NCI-H2107 treated with DMSO at 0.1 percent for 48 hours (cell line): ENCODE measurements around the gene ELANE.

Source experiments
- DNase-seq: peaks from one replicate; lab custom pipeline; 2025; ENCODE audit not compliant: unreplicated experiment; lab: John Stamatoyannopoulos, UW

The ELANE gene

GRCh38 chr19:861141-861755 lies 9.1 kb downstream of the ELANE start:
- no peak for DNase-seq

GRCh38 chr19:861756-862580 lies 9.9 kb downstream of the ELANE start:
- DNase-seq = peak; percentile 33

DNA sequence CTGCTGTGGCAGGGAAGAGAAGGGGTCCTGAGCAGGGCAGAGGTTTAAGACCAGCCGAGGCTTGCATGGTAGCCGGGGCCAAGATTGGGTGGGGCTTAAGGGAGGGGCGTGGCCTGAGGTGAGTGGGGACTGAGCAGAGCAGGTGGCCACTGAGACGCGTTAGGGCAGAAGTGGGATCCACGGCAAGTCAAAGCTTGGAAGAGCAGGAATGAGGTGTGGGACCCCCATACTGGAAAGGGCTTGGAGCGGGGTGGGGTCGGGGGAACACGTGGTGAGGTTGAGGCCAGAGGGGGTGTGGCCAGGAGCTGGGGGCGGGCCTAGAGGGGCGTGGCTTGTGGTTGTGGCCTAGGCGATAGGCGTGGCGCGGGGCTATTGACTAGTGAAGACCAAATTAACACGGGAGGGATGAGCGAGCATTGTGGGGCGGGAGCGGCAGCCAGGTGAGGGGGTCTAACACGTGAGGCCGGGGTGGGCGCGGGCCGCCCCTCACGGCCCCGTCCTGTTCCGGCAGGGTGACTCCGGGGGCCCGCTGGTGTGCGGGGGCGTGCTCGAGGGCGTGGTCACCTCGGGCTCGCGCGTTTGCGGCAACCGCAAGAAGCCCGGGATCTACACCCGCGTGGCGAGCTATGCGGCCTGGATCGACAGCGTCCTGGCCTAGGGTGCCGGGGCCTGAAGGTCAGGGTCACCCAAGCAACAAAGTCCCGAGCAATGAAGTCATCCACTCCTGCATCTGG lies 10.6 kb downstream of the ELANE start:
- DNase-seq = no peak

GRCh38 chr19:863315-863620 lies 11.2 kb downstream of the ELANE start:
- no peak for DNase-seq

DNA sequence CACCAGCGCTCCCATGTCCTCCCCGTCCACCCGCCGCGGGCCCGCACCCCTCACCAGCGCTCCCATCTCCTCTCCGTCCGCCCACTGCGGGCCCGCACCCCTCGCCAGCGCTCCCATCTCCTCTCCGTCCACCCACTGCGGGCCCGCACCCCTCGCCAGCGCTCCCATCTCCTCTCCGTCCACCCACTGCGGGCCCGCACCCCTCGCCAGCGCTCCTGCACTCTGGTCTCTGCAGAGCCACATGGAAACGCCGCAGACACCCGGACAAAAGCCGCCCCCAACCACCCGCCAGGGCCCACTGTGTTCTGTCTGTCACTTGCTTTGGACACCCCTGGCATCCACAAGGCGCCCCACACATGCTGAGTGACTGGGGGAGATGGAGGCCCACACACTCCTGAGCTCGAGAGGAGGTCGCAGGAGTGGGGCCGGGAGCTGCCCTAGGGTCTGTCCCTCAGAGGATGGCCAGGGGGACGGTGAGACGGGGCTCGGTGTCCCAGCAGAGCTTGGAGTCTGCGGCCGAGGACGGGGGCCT lies 14.7 kb downstream of the ELANE start:
- DNase-seq = no peak

DNA sequence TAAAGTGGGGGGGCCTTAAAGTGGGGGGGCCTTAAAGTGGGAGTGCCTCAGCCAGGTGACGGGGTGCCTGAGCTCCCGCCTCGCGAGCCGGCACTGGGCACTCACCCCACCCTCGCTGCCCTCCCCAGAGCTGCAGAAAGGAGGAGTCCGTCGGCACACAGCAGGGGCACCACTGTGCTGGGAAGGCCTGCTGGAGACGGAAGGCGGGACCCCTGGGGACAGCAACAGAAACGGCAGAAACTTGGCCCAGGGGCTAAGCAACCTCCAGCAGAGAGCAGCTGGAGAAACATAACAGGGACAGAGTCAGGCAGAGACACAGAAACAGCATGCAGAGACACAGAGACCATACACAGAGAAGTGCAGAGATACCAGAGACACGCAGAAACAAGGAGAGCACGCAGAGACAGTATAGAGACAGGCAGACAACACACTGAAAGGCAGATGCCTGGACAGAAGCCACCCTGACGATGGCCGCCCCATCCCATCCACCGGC lies 15.2 kb downstream of the ELANE start:
- DNase-seq = no peak

GRCh38 chr19:867855-868457 lies 15.9 kb downstream of the ELANE start:
- no peak for DNase-seq

- DNase-seq = no peak
These were observed 16.5 kb downstream of the ELANE start for GRCh38 chr19:868458-869244.

GRCh38 chr19:869245-870177 lies 17.4 kb downstream of the ELANE start:
- DNase-seq = no peak

GRCh38 chr19:870314-870713 lies 18.2 kb downstream of the ELANE start:
- DNase-seq = no peak

GRCh38 chr19:870963-871401 lies 18.9 kb downstream of the ELANE start:
- DNase-seq = no peak

DNA sequence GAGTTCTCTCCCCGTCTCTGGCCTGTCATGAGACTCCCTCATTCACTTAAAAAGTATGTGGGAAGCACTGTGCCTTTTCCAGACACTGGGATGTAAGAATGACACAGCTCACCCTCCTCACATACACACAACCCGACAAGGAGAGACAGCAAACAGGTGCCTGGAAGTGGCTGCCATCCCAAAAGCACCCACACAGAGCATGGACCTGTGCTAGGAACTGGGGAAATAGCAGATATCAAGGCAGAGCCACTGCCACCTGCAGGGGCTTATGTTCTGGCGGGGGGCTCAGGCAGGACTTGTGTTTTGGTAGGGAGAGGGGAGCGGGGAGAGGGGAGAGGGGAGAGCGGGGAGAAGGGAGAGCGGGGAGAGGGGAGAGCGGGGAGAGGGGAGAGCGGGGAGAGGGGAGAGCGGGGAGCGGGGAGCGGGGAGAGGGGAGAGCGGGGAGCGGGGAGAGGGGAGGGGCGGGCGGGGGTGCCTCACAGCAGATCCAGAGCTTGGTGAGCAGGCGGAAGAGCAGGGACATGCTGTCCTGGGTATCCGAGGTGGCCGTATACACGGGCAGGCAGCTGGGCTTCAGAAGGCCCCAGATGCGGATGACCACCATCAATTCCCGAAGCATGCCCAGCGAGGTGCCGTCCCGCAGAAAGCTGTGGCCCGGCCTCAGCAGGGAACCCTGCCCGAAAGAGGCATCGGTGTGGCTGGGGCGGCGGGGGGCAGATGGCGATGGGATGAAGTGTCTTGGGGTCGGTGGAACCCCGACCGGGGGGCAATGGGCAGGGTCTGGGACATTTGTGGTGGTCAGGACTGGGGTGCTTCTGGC lies 19.6 kb downstream of the ELANE start:
- DNase-seq = no peak

DNA sequence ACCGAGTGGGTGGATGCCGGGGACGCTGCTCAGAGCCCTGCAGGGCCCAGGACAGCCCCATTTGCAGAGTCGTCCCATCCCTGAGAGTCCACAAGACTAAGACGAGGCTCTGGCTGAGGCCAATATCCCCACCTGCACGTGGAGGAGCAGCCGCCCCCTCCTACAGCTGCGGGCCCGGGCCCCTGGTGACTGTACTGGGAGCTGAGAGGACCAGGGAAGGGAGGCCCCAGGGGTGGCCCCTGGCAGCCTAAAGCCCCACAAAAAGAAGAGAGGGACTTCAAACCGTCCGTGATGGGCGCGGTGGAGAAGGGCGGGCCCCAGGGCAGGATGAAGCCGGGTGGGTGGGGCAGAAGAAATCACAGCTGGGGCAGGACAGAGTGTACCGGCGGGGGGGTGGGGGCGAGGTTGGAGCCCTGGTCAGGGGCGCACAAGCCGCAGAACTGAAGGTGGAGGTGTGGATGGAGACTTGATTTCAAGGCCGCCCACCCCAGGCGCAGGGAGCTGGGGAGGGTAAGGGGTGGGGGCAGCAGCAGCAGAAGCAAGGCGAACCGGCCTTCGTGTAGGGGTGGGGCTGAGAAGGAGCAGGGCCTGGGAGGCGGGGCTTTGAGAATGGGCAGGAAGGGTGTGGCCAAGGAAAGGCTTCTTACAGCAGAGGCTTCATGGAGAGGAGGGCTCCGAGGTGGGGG lies 20.3 kb downstream of the ELANE start:
- DNase-seq = no peak

GRCh38 chr19:873084-873483 lies 21.0 kb downstream of the ELANE start:
- DNase-seq = no peak

- no peak for DNase-seq
These were observed 21.5 kb downstream of the ELANE start for GRCh38 chr19:873561-874041.

GRCh38 chr19:875265-875879 lies 23.3 kb downstream of the ELANE start:
- DNase-seq = no peak

- no peak for DNase-seq
These were observed 24.0 kb downstream of the ELANE start for GRCh38 chr19:876089-876488.
